K562 (cell line): ENCODE data around the gene LTBP2. TPM values are rescaled to one million over a fixed set of nuclear protein-coding genes. Genes with fewer than 3 reads are reported as not detected.

Source experiments
- ATAC-seq: fragments of 200-7000 bp; cut with Tn5 transposase; 3 replicates; pipeline ENCODE4 v1.9.1; 2020; ENCODE audit warnings: moderate library complexity
- BruUV-seq: library from RNA; stranded (reverse); fragments of 400-500 nt; replicated peaks from 2 replicates; lab custom pipeline; 2021; lab: Mats Ljungman, UMichigan
- CTCF ChIA-PET: fragments of 300-600 bp; formaldehyde crosslinking; extraction: SDS; loops from one replicate; lab custom pipeline; 2021; ENCODE audit warnings: low intra/inter-chr PET ratio; lab: Yijun Ruan, JAX
- POLR2A ChIA-PET: fragments of 300-600, 350-650 bp; sonication (Branson Sonifier 250); formaldehyde crosslinking; extraction: SDS; loops from one replicate; lab custom pipeline; 2021; ENCODE audit warnings: antibody characterized with exemption, inconsistent platforms; lab: Yijun Ruan, JAX
- DNase-seq, 4 experiments: peaks; one replicate each; pipeline versions ENCODE4 v3.0.0 to v3.0.0-alpha.2; 2011 to 2018; ENCODE audit warnings: low spot score in 3 of 4, mixed read lengths in 3 of 4; ENCODE audit errors: extremely low read depth in 1 of 4
- FAIRE-seq: peaks from 2 replicates; lab custom pipeline; 2011; peaks lifted over from hg19 to GRCh38; lab: Jason Lieb, UNC
- H2AFZ ChIP-seq: 2 replicates; pipeline ENCODE4 v1.6.0; 2011; ENCODE audit warnings: low read depth, low read length, control low read depth, inconsistent platforms
- H3K27ac ChIP-seq: fragments of 200-600 bp; 3 replicates; pipeline ENCODE4 v1.8.0; 2011; ENCODE audit warnings: low read depth, mild to moderate bottlenecking, control low read depth, inconsistent platforms, low read length, moderate library complexity, mixed read lengths; ENCODE audit errors: extremely low read depth
- H3K27me3 ChIP-seq, 2 experiments: fragments of 300-600 bp in 1 of 2; 2 replicates in 1 of 2; 3 replicates in 1 of 2; pipeline versions ENCODE4 v1.6.0 to v1.8.0; 2011; ENCODE audit warnings: inconsistent platforms in 2 of 2, low read length in 2 of 2, mild to moderate bottlenecking in 1 of 2, mixed read lengths in 1 of 2, moderate library complexity in 1 of 2; ENCODE audit not compliant: control insufficient read depth in 2 of 2, insufficient read depth in 2 of 2
- H3K36me3 ChIP-seq: fragments of 300-600 bp; 3 replicates; pipeline ENCODE4 v1.8.0; 2011; ENCODE audit warnings: mild to moderate bottlenecking, low read length, inconsistent platforms; ENCODE audit not compliant: control insufficient read depth, insufficient read depth
- H3K4me1 ChIP-seq, 2 experiments: fragments of 200-600 bp in 1 of 2; replicated peaks in 1 of 2; 2 replicates in 1 of 2; 3 replicates in 1 of 2; pipeline versions ENCODE4 v1.5.1 to v1.8.0; 2011; ENCODE audit warnings: inconsistent platforms in 2 of 2, low read length in 2 of 2, mild to moderate bottlenecking in 1 of 2, mixed read lengths in 1 of 2, moderate library complexity in 1 of 2; ENCODE audit not compliant: control insufficient read depth in 2 of 2, insufficient read depth in 2 of 2
- H3K4me2 ChIP-seq: 2 replicates; pipeline ENCODE4 v1.6.1; 2011; ENCODE audit warnings: low read length, control low read depth, inconsistent platforms, mixed read lengths; ENCODE audit not compliant: insufficient read depth
- H3K4me3 ChIP-seq: fragments of 200-600 bp; sonication (generic), shearing (Covaris generic); 2 replicates; pipeline ENCODE4 v1.5.1; 2016; ENCODE audit warnings: control low read depth, inconsistent platforms
- H3K79me2 ChIP-seq: fragments of 200-600 bp; 3 replicates; pipeline ENCODE4 v1.8.0; 2011; ENCODE audit warnings: low read length, inconsistent platforms; ENCODE audit not compliant: control insufficient read depth, insufficient read depth
- H3K9ac ChIP-seq, 2 experiments: 2 replicates each; pipeline versions ENCODE4 v1.6.0 to v1.6.1; 2011; ENCODE audit warnings: low read depth in 2 of 2, low read length in 2 of 2, control low read depth in 1 of 2, inconsistent platforms in 1 of 2, mild to moderate bottlenecking in 1 of 2, mixed read lengths in 1 of 2; ENCODE audit not compliant: insufficient read depth in 1 of 2
- H3K9me1 ChIP-seq: one replicate; pipeline ENCODE4 v1.6.0; 2011; ENCODE audit warnings: inconsistent platforms, mild to moderate bottlenecking, low read length, moderate library complexity; ENCODE audit not compliant: control insufficient read depth, insufficient read depth
- H3K9me3 ChIP-seq: replicated peaks from 2 replicates; pipeline ENCODE4 v1.5.1; 2011; ENCODE audit warnings: low read depth, low read length, inconsistent platforms; ENCODE audit not compliant: control insufficient read depth, insufficient read depth
- H4K20me1 ChIP-seq: replicated peaks from 2 replicates; pipeline ENCODE4 v1.6.1; 2011; ENCODE audit warnings: low read length, inconsistent platforms, mixed read lengths; ENCODE audit not compliant: control insufficient read depth, insufficient read depth
- BHLHE40 ChIP-seq: IDR thresholded peaks from 2 replicates; pipeline ENCODE4 v1.6.1; 2011; ENCODE audit warnings: low read length, improper control_type of control experiment
- MCM2 ChIP-seq: fragments of 450-650 bp; IDR thresholded peaks from 2 replicates; pipeline ENCODE4 v1.6.1; 2017; ENCODE audit warnings: low read depth, mild to moderate bottlenecking
- NEUROD1 ChIP-seq: fragments of 150-350 bp; IDR thresholded peaks from 2 replicates; pipeline ENCODE4 v1.6.1; 2014; ENCODE audit warnings: borderline replicate concordance, low read length, low read depth; ENCODE audit not compliant: partially characterized antibody
- RBM15 ChIP-seq: fragments of 200-400 bp; formaldehyde crosslinking; IDR thresholded peaks from 2 replicates; pipeline ENCODE4 v1.6.1; 2018; ENCODE audit warnings: mild to moderate bottlenecking, low read length, moderate library complexity; ENCODE audit not compliant: insufficient read depth
- RFX1 ChIP-seq: fragments of 450-650 bp; IDR thresholded peaks from 2 replicates; pipeline ENCODE4 v1.6.1; 2016; ENCODE audit warnings: mild to moderate bottlenecking, moderate library complexity
- SNRNP70 ChIP-seq: fragments of 200-400 bp; formaldehyde crosslinking; optimal IDR thresholded peaks from 2 replicates; pipeline ENCODE3; 2017; ENCODE audit warnings: low read depth, low read length
- TRIM28 ChIP-seq: fragments of 450-650 bp; IDR thresholded peaks from 2 replicates; pipeline ENCODE4 v1.6.1; 2017
- ZNF224 ChIP-seq: sonication (generic); formaldehyde crosslinking; IDR thresholded peaks from 2 replicates; pipeline ENCODE4 v1.8.0; 2022; ENCODE audit warnings: mild to moderate bottlenecking, missing genetic modification reagents
- whole genome bisulfite sequencing: fragments of 100-300 bp; shearing (Covaris generic); methylation state at CpG from one replicate; pipeline ENCODE4 v1.1.6; 2016; ENCODE audit warnings: low coverage, mixed read lengths; ENCODE audit not compliant: insufficient coverage; ENCODE audit errors: missing lambda C conversion rate; 5-methylcytosine and 5-hydroxymethylcytosine counted together
- in situ Hi-C: fragments of 300-500 bp; cut with MboI; formaldehyde crosslinking; loops from 4 replicates; pipeline ENCODE4 v1.15.0; 2018; ENCODE audit warnings: inconsistent platforms, mixed read lengths
- intact Hi-C: fragments of 100-400 bp; cut with micrococcal nuclease; formaldehyde crosslinking; loops from 2 replicates; pipeline ENCODE4 v1.14.2; 2022
- polyA plus RNA-seq, 8 experiments: library from polyadenylated mRNA; depleted of rRNA in 4 of 8; stranded (reverse) in 5 of 8; unstranded in 3 of 8; fragments of >200 nt; fragmentation: Nextera tagmentation in 2 of 8; fragmentation: Illumina TruSeq in 1 of 8; extraction: Ambion mirVana in 2 of 8; extraction: Trizol in 1 of 8; gene quantifications; 2 replicates each; pipeline versions ENCODE4 v1.2.1 to v1.2.3, GENCODE V29; 2011 to 2014; ENCODE audit warnings: inconsistent platforms in 1 of 8, missing spikeins in 1 of 8
- total RNA-seq, 7 experiments: library from RNA; depleted of rRNA in 6 of 7; stranded (reverse); fragments of >200 nt in 6 of 7; fragmentation: Illumina TruSeq in 2 of 7; extraction: Trizol in 2 of 7; gene quantifications; 2 replicates each; pipeline versions ENCODE4 v1.2.1 to v1.2.3, GENCODE V29; 2011 to 2021; ENCODE audit warnings: low replicate concordance in 1 of 7
- TF ChIP-seq, protein P1 (sequence below): fragments of 250-450 bp; sonication (Bioruptor Pico); IDR thresholded peaks from 2 replicates; pipeline ENCODE4 v1.4.0; 2020; ENCODE audit warnings: mild to moderate bottlenecking
- TF ChIP-seq, protein P2 (sequence below): sonication (generic); formaldehyde crosslinking; IDR thresholded peaks from 2 replicates; pipeline ENCODE4 v1.9.0; 2022; ENCODE audit warnings: mild to moderate bottlenecking, missing genetic modification reagents
- TF ChIP-seq, protein P3 (sequence below): fragments of 250-450 bp; sonication (Bioruptor Pico); IDR thresholded peaks from 2 replicates; pipeline ENCODE4 v1.5.0; 2021; ENCODE audit warnings: mild to moderate bottlenecking, borderline replicate concordance
- TF ChIP-seq, protein P4 (sequence below): fragments of 450-650 bp; IDR thresholded peaks from 2 replicates; pipeline ENCODE4 v1.6.1; 2016; ENCODE audit warnings: mild to moderate bottlenecking
- TF ChIP-seq, protein P5 (sequence below): sonication (generic); formaldehyde crosslinking; IDR thresholded peaks from 2 replicates; pipeline ENCODE4 v1.8.0; 2023; ENCODE audit warnings: mild to moderate bottlenecking, missing genetic modification reagents

LTBP2 gene
- total and polyA plus RNA-seq, 9 of the 15 experiments (the other 6 are each of a cell fraction or from before 2014, with no cell fraction given): under 0.01 to 0.18 (median 0.03) TPM; not detected in 3

DNA sequence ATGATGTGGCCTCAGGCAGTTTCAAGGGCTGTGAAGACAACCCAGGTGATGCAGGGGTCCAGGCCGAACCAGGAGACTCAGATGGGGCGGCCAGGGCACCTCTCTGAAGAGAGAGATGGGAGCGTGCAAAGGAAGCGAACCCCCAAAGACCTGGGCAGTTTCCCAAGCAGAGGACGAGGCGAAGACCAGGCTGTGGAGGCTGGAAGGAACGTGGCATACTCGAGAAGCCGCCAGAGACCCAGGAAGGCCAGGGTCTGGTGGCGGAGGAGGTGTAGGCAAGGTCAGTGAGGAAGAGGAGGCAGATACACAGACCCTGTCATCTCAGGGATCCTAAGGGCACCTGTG, 24.7 kb downstream of the LTBP2 start:
- Histone ChIP-seq H3K9ac (no peak overlapping the region), H3K4me3 (no peak overlapping the region), H3K27me3 (peaks cover 17 to 65% of the 10 kb centered on the region in 2 experiments; a peak in 4 of 5 replicates), H2AFZ (no peak overlapping the region), H3K27ac (no peak overlapping the region), H3K9me1 (no peaks in the 10 kb centered on the region), H3K4me2 (no peak overlapping the region), H3K36me3 (no peaks in the 10 kb centered on the region), H4K20me1 (no peaks in the 10 kb centered on the region), H3K9me3 (no peaks in the 10 kb centered on the region), H3K4me1 (no peaks in the 10 kb centered on the region; a peak in 1 of 5 replicates), H3K79me2 (no peaks in the 10 kb centered on the region)
- 10% methylated on average over 9 of the region's 10 CpGs for WGBS
- POLR2A ChIA-PET: interaction anchor here (0.6 kb wide), 1 partner anchor 367 kb away, joined by 3 read pairs; no protein-coding TSS in a partner anchor
- FAIRE-seq: no peak
- intact Hi-C loops: no loop called here
- ATAC-seq: no peak
- no peak for DNase-seq
- BruUV-seq: no TSS peak
- CTCF ChIA-PET: no interaction called here
- in situ Hi-C loops: no loop called here
- TF ChIP-seq NEUROD1 (no peak), SNRNP70 (no peak), RBM15 (no peak), BHLHE40 (no peak), MCM2 (no peak), RFX1 (no peak), ZNF224 (CRISPR knock-in tag) (no peak), TRIM28 (no peak)
- TF ChIP-seq, protein P1, sequence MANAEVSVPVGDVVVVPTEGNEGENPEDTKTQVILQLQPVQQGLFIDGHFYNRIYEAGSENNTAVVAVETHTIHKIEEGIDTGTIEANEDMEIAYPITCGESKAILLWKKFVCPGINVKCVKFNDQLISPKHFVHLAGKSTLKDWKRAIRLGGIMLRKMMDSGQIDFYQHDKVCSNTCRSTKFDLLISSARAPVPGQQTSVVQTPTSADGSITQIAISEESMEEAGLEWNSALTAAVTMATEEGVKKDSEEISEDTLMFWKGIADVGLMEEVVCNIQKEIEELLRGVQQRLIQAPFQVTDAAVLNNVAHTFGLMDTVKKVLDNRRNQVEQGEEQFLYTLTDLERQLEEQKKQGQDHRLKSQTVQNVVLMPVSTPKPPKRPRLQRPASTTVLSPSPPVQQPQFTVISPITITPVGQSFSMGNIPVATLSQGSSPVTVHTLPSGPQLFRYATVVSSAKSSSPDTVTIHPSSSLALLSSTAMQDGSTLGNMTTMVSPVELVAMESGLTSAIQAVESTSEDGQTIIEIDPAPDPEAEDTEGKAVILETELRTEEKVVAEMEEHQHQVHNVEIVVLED (CRISPR knock-in tag): no peak
- TF ChIP-seq, protein P2, sequence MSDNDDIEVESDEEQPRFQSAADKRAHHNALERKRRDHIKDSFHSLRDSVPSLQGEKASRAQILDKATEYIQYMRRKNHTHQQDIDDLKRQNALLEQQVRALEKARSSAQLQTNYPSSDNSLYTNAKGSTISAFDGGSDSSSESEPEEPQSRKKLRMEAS (CRISPR knock-in tag): no peak
- TF ChIP-seq, protein P3, sequence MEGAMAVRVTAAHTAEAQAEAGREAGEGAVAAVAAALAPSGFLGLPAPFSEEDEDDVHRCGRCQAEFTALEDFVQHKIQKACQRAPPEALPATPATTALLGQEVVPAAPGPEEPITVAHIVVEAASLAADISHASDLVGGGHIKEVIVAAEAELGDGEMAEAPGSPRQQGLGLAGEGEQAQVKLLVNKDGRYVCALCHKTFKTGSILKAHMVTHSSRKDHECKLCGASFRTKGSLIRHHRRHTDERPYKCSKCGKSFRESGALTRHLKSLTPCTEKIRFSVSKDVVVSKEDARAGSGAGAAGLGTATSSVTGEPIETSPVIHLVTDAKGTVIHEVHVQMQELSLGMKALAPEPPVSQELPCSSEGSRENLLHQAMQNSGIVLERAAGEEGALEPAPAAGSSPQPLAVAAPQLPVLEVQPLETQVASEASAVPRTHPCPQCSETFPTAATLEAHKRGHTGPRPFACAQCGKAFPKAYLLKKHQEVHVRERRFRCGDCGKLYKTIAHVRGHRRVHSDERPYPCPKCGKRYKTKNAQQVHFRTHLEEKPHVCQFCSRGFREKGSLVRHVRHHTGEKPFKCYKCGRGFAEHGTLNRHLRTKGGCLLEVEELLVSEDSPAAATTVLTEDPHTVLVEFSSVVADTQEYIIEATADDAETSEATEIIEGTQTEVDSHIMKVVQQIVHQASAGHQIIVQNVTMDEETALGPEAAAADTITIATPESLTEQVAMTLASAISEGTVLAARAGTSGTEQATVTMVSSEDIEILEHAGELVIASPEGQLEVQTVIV (CRISPR knock-in tag): no peak
- TF ChIP-seq, protein P4, sequence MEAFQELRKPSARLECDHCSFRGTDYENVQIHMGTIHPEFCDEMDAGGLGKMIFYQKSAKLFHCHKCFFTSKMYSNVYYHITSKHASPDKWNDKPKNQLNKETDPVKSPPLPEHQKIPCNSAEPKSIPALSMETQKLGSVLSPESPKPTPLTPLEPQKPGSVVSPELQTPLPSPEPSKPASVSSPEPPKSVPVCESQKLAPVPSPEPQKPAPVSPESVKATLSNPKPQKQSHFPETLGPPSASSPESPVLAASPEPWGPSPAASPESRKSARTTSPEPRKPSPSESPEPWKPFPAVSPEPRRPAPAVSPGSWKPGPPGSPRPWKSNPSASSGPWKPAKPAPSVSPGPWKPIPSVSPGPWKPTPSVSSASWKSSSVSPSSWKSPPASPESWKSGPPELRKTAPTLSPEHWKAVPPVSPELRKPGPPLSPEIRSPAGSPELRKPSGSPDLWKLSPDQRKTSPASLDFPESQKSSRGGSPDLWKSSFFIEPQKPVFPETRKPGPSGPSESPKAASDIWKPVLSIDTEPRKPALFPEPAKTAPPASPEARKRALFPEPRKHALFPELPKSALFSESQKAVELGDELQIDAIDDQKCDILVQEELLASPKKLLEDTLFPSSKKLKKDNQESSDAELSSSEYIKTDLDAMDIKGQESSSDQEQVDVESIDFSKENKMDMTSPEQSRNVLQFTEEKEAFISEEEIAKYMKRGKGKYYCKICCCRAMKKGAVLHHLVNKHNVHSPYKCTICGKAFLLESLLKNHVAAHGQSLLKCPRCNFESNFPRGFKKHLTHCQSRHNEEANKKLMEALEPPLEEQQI: no peak
- TF ChIP-seq, protein P5, sequence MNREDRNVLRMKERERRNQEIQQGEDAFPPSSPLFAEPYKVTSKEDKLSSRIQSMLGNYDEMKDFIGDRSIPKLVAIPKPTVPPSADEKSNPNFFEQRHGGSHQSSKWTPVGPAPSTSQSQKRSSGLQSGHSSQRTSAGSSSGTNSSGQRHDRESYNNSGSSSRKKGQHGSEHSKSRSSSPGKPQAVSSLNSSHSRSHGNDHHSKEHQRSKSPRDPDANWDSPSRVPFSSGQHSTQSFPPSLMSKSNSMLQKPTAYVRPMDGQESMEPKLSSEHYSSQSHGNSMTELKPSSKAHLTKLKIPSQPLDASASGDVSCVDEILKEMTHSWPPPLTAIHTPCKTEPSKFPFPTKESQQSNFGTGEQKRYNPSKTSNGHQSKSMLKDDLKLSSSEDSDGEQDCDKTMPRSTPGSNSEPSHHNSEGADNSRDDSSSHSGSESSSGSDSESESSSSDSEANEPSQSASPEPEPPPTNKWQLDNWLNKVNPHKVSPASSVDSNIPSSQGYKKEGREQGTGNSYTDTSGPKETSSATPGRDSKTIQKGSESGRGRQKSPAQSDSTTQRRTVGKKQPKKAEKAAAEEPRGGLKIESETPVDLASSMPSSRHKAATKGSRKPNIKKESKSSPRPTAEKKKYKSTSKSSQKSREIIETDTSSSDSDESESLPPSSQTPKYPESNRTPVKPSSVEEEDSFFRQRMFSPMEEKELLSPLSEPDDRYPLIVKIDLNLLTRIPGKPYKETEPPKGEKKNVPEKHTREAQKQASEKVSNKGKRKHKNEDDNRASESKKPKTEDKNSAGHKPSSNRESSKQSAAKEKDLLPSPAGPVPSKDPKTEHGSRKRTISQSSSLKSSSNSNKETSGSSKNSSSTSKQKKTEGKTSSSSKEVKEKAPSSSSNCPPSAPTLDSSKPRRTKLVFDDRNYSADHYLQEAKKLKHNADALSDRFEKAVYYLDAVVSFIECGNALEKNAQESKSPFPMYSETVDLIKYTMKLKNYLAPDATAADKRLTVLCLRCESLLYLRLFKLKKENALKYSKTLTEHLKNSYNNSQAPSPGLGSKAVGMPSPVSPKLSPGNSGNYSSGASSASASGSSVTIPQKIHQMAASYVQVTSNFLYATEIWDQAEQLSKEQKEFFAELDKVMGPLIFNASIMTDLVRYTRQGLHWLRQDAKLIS: no peak
